ENCODE results near the gene SLC4A5. TPM values are rescaled to one million over a fixed set of nuclear protein-coding genes. Genes with fewer than 3 reads are reported as not detected.

SLC4A5 gene
- total RNA-seq, 4 donors from 2014 or later: 0.24 to 3.8 (median 0.59) TPM

DNA sequence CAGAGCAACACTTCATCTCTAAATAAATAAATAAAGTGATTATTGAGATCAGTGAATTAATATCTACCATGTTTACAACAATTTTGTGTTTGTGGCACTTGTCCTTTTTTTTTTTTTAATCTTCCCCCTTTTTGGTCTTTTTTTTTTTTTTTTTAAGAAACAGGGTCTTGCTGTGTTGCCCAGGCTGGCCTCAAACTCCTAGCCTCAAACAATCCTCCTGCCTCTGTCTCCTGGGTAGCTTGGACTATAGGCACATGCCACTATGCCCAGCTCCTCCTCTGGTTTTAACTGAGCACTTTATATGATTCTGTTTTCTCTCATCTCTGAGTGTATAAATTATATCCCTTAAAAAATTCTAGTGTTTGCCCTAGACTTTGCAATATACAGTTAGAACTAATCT, 30.3 kb downstream of the SLC4A5 start:
- H3K27ac ChIP-seq: no peak overlapping the region
- no peaks in the 10 kb centered on the region for H3K36me3 ChIP-seq
- intact Hi-C loops (cut with DNase I; ENCODE audit: low total_unique reads) (no loop called here), in situ Hi-C loops (cut with MboI; ENCODE audit: low sequenced_read_pairs in 4 of 4) (no loop called here)
- no peaks in the 10 kb centered on the region for H3K9me3 ChIP-seq
- H3K4me1 ChIP-seq: no peaks in the 10 kb centered on the region
- H3K27me3 ChIP-seq: no peaks in the 10 kb centered on the region
- no peak overlapping the region for H3K4me3 ChIP-seq
- ATAC-seq (no peak), DNase-seq (no peak)
- TF ChIP-seq, protein P1, sequence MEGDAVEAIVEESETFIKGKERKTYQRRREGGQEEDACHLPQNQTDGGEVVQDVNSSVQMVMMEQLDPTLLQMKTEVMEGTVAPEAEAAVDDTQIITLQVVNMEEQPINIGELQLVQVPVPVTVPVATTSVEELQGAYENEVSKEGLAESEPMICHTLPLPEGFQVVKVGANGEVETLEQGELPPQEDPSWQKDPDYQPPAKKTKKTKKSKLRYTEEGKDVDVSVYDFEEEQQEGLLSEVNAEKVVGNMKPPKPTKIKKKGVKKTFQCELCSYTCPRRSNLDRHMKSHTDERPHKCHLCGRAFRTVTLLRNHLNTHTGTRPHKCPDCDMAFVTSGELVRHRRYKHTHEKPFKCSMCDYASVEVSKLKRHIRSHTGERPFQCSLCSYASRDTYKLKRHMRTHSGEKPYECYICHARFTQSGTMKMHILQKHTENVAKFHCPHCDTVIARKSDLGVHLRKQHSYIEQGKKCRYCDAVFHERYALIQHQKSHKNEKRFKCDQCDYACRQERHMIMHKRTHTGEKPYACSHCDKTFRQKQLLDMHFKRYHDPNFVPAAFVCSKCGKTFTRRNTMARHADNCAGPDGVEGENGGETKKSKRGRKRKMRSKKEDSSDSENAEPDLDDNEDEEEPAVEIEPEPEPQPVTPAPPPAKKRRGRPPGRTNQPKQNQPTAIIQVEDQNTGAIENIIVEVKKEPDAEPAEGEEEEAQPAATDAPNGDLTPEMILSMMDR (IDR thresholded peaks at IDR 0.05 in 4 of 5, conservative IDR thresholded peaks at IDR 0.05 in 1 of 5): no peak
- TF ChIP-seq POLR2A (IDR thresholded peaks at IDR 0.05): no peak

DNA sequence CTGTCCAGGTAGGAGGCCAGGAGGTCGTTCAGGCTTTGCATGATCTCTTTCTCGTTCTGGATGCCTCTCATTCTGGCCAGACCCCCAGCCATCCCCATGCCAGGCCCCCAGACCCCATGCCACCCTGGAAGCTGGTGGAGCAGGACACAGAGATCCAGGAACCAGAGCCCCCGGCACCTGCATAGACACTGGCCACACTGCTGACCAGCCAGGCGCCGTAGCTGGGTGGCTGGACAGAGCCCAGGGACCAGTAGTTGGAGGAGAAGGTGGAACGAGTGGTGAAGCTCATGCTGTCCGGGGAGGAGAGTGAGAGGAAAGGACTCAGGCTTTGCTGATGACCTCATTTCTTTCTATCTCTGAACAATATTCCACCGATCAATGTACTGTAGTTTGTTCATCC, 35.5 kb downstream of the SLC4A5 start:
- ATAC-seq (no peak), DNase-seq (no peak)
- H3K4me1 ChIP-seq: no peaks in the 10 kb centered on the region
- no peak overlapping the region for H3K4me3 ChIP-seq
- in situ Hi-C loops (cut with MboI; ENCODE audit: low sequenced_read_pairs in 4 of 4) (no loop called here), intact Hi-C loops (cut with DNase I; ENCODE audit: low total_unique reads) (no loop called here)
- H3K9me3 ChIP-seq: no peaks in the 10 kb centered on the region
- H3K36me3 ChIP-seq: no peaks in the 10 kb centered on the region
- no peak overlapping the region for H3K27ac ChIP-seq
- no peaks in the 10 kb centered on the region for H3K27me3 ChIP-seq
- TF ChIP-seq, protein P1 (IDR thresholded peaks at IDR 0.05 in 4 of 5, conservative IDR thresholded peaks at IDR 0.05 in 1 of 5): no peak
- TF ChIP-seq POLR2A (IDR thresholded peaks at IDR 0.05): no peak

GRCh38 chr2:74304332-74305148, 38.7 kb downstream of the SLC4A5 start:
- H3K9me3 ChIP-seq: no peaks in the 10 kb centered on the region
- no peak for ATAC-seq
- H3K4me3 ChIP-seq: no peak overlapping the region
- TF ChIP-seq, protein P1 (IDR thresholded peaks at IDR 0.05 in 4 of 5, conservative IDR thresholded peaks at IDR 0.05 in 1 of 5): no peak
- no peak for TF ChIP-seq POLR2A (IDR thresholded peaks at IDR 0.05)
- no peak overlapping the region for H3K27ac ChIP-seq
- intact Hi-C loops (cut with DNase I; ENCODE audit: low total_unique reads) (no loop called here), in situ Hi-C loops (cut with MboI; ENCODE audit: low sequenced_read_pairs in 4 of 4) (no loop called here)
- no peaks in the 10 kb centered on the region for H3K27me3 ChIP-seq
- no peak for DNase-seq
- no peaks in the 10 kb centered on the region for H3K36me3 ChIP-seq
- H3K4me1 ChIP-seq: no peaks in the 10 kb centered on the region

DNA sequence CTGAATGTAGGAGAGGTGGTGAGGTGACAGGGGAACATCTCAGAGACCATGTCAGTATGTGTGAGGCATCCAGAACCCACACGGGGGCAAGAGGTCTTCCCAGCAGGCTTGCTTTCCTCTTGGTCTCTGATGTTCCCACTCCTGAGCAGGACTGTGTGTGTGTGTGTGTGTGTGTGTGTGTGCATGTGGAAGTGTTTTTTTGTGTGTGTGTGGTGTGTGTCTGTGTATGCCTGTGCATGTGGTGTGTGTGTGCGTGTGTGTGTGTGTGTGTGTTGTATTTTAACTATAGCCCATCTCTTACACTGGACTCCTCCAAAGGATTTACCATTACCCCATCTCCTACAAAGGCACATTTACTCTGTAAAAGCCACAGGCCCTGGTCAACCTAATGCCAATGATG, 40.4 kb downstream of the SLC4A5 start:
- DNase-seq: no peak
- Histone ChIP-seq H3K4me1 (no peaks in the 10 kb centered on the region), H3K36me3 (no peaks in the 10 kb centered on the region), H3K27ac (no peak overlapping the region), H3K27me3 (no peaks in the 10 kb centered on the region), H3K9me3 (no peaks in the 10 kb centered on the region), H3K4me3 (no peak overlapping the region)
- in situ Hi-C loops (cut with MboI; ENCODE audit: low sequenced_read_pairs in 4 of 4): no loop called here
- TF ChIP-seq, protein P1 (IDR thresholded peaks at IDR 0.05 in 4 of 5, conservative IDR thresholded peaks at IDR 0.05 in 1 of 5): no peak
- no peak for TF ChIP-seq POLR2A (IDR thresholded peaks at IDR 0.05)
- no peak for ATAC-seq
- intact Hi-C loops (cut with DNase I; ENCODE audit: low total_unique reads): no loop called here

Measured in gastrocnemius medialis (tissue), 4 donors.